RWPE1 (cell line): ENCODE data around the gene TUB.

Experiments
- CTCF ChIA-PET: fragments of 350-600 bp; sonication (Branson Sonifier 250); formaldehyde crosslinking; extraction: SDS; loops from one replicate; lab custom pipeline; 2021; lab: Yijun Ruan, JAX
- POLR2A ChIA-PET: fragments of 400-600 bp; formaldehyde crosslinking; extraction: SDS; loops from one replicate; lab custom pipeline; 2020; ENCODE audit warnings: antibody characterized with exemption; ENCODE audit not compliant: low non-redundant PET; lab: Yijun Ruan, JAX
- DNase-seq: peaks from one replicate; pipeline ENCODE4 v3.0.0; 2012; ENCODE audit warnings: low spot score
- H3K27ac ChIP-seq: fragments of 450-650 bp; 2 replicates; pipeline ENCODE4 v1.5.1; 2017
- TF ChIP-seq, protein P1 (sequence below): fragments of 450-650 bp; conservative IDR thresholded peaks from 2 replicates; pipeline ENCODE4 v1.5.1; 2017; ENCODE audit warnings: low read depth, mild to moderate bottlenecking

Gene TUB

DNA sequence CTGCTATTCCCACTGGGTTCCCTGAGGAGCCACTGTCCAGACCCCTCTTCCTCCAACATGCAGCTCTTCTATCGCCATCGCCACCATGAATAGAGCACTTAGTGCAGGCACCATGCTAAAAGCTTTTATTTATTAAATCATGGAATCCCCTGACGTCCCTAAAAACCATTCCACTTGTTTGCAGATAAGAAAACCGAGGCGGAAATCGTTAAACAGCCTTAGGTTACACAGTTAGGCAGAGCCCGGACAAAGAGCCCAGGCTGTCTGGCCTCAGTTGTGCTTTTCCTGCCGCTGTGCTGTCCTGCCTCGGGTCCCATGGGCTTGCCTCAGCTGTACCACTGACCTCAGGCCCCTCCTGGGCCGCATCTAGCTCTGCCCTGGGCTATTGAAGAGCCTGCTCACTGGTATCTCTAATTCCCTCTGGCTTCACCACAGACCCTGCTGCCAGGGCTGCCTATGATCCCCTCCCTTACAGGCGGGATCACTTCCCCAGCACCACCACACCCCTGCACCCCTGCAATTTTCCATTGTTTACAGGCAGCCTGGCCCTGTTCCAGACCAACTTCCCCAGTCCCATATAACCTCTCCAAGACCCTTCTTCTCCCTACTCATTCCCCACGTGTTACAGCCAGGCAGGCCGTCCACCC is 13.0 kb upstream of the TUB start:
- DNase-seq, result no peak
- peak overlapping the region; percentile 56; the same call in 1 of the 2 replicates for H3K27ac ChIP-seq
- TF ChIP-seq, protein P1, sequence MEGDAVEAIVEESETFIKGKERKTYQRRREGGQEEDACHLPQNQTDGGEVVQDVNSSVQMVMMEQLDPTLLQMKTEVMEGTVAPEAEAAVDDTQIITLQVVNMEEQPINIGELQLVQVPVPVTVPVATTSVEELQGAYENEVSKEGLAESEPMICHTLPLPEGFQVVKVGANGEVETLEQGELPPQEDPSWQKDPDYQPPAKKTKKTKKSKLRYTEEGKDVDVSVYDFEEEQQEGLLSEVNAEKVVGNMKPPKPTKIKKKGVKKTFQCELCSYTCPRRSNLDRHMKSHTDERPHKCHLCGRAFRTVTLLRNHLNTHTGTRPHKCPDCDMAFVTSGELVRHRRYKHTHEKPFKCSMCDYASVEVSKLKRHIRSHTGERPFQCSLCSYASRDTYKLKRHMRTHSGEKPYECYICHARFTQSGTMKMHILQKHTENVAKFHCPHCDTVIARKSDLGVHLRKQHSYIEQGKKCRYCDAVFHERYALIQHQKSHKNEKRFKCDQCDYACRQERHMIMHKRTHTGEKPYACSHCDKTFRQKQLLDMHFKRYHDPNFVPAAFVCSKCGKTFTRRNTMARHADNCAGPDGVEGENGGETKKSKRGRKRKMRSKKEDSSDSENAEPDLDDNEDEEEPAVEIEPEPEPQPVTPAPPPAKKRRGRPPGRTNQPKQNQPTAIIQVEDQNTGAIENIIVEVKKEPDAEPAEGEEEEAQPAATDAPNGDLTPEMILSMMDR, result no peak
- CTCF ChIA-PET, result interaction anchor here (0.6 to 0.9 kb wide), 2 partner anchors 34 to 198 kb away, joined by 3 to 6 read pairs; no protein-coding TSS in a partner anchor
- POLR2A ChIA-PET, result no interaction called here

DNA sequence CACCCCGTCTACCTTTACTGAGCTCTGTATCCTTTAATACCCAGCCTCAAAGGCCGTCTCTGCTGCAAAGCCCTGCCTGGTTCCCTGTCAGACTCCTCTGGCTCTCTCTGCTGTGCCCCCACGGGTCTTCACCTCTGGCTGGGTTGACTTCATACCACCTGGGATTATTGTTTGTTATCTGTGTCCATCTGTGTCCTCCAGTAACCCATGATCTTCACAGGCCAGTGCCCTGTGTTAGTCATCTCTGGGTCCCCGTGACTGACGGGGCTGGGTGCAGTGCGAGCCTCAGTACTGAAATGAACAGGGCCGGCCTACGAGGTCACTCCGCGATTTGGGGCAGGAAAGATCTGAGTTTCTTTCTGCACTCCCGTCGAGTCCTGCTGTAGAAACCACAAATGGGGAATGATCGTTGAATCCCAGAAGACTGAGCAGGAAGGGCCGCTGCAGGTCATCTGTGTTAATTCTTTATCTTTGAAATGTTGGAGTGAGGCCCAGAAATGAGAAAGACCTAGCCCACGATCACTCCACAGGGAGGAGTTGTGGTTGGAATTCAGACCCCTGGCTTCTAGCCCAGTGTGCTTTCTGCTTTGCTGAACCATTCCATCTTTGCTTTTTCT is 12.3 kb upstream of the TUB start:
- CTCF ChIA-PET, result interaction anchor here (0.6 to 1.2 kb wide), 2 partner anchors 36 to 197 kb away, joined by 3 to 6 read pairs; no protein-coding TSS in a partner anchor
- TF ChIP-seq, protein P1, result no peak
- peak; percentile 16 for DNase-seq
- POLR2A ChIA-PET, result no interaction called here
- peak overlapping the region; percentile 56 for H3K27ac ChIP-seq

DNA sequence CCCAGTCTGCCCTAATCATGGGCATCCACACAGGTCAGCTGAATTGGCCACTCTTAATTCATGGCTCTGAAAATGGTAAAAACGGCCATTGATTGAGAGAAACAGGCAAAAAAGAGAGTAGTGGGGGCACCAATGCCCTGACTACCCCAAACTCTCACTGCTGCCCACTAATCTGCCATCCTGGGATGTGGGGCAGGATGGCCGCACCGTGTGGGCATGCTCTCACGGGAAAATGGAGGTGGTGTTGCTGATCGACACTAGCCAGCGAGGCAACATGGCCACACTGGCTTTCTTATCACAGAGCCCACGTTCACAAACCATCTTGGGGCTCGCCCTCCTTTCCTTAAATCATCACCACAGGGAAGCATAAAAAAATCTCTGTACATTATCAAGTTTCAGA is 11.2 kb upstream of the TUB start:
- no peak overlapping the region for H3K27ac ChIP-seq
- DNase-seq, result no peak
- CTCF ChIA-PET, result interaction anchor here (1.2 kb wide), 1 partner anchor 37 kb away, joined by 3 read pairs; no protein-coding TSS in a partner anchor
- POLR2A ChIA-PET, result no interaction called here
- TF ChIP-seq, protein P1, result no peak

DNA sequence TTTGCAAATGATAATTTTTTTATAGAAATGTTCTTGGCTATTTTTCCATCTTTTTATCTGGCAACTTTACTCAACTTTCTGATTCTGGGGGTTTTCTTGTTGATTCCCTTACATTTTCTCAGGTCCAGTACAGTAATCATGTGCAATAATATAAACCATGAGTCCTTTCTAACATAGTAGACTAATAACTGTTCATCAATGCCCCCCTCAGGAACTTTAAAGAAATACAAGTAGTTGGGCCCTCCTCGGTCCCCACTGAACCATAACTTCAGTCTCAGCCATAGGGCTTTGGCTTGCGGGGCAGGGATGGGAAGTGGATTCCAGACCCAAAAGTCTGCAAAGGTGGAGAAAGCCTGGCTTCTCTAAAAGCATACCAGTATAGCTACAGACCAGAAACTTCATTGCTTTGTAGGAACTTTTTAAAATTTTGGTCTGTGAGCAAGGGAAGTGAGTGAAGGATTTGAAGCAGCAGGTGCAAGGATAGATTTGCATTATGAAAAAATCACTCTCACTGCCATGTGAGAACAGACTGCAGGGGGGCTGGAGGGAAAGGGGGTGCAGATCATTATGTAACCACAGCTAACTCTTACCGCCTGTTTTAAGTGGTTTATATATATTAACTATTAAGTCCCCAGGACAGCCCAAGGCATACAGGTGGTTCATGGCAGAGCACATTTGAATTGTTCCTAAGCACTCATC is 10.4 kb upstream of the TUB start:
- TF ChIP-seq, protein P1, result no peak
- CTCF ChIA-PET, result interaction anchor here (0.8 kb wide), 2 partner anchors 18 to 37 kb away, joined by 3 read pairs; no protein-coding TSS in a partner anchor
- H3K27ac ChIP-seq, result no peak overlapping the region
- POLR2A ChIA-PET, result no interaction called here
- DNase-seq, result peak; percentile 45

DNA sequence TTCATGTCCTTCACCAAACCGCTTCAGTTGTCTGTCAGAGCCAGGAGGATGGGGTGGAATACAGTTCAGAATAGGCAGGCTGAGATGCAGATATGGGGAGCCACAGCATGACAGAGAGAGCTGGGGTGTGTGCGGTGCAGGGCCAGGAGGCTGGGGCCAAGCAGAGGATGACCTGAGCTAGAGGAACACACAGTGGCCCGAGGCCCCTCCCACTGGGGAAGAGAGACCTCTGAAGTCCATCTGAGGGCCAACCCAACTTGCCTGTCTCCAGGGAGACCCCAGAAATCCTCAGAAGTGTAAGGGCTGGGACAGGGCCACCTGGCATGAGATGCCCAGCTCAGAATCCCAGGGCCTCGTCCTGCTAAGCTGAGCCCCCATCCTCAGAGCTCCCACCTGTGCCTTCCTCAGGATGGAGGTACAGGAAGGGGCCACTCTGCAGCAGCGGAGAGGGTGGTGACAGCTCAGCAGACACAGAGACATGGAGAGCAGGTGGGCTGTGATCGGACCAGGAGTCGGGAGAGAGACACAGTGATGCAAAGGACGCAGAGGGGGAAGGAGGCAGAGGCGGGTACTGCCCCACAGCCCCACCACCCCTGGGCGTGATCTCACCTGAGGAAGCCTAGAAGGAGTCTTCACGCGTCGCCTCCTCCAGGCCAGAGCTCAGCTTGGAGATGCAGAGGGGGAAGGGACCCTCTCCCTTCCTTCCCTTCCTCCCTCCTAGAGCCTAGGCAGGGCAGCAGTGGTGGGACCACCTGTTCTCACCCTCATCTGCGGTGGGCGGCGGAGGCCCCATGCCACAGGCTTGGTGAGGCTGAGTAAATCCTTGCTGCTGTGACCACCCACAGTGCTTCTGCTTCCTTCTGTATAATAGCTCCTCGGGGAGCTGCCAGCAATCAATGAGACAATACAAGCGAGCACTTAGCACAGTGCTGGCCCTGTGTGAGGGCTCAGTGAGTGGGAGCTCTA is 9.1 kb upstream of the TUB start:
- TF ChIP-seq, protein P1, result no peak
- no peak for DNase-seq
- H3K27ac ChIP-seq, result no peak overlapping the region
- ChIA-PET POLR2A (no interaction called here), CTCF (interaction anchor here (1.8 kb wide), 1 partner anchor 39 kb away, joined by 5 read pairs; no protein-coding TSS in a partner anchor)
